Activated naive CD4-positive, alpha-beta T cell treated with anti-CD3 and anti-CD28 coated beads, Interleukin-2, amount 50 U/mL, for 72 hours (primary cell): Measurements from ENCODE around the gene RMI1. TPM values are rescaled to one million over a fixed set of nuclear protein-coding genes. Genes with fewer than 3 reads are reported as not detected.

Experiments
- ATAC-seq, 2 donors: fragments of 150-1000 bp; cut with Tn5 transposase; 2 replicates each; pipeline ENCODE4 v1.10.0; 2021; ENCODE audit warnings: mild to moderate bottlenecking in 2 of 2, moderate library complexity in 2 of 2
- DNase-seq, 2 donors: peaks; one replicate each; pipeline ENCODE4 v3.0.0; 2021 to 2022; ENCODE audit warnings: low spot score in 2 of 2
- H3K27ac Mint-ChIP-seq, 2 donors: one replicate each; pipeline ENCODE4 v1.8.0; 2022; ENCODE audit warnings: mild to moderate bottlenecking in 2 of 2, mixed read lengths in 2 of 2
- H3K36me3 Mint-ChIP-seq, 2 donors: one replicate each; pipeline ENCODE4 v1.8.0; 2022; ENCODE audit warnings: mixed read lengths in 2 of 2
- H3K9me3 Mint-ChIP-seq, 2 donors: one replicate each; pipeline ENCODE4 v1.8.0; 2022; ENCODE audit warnings: mixed read lengths in 2 of 2
- total RNA-seq, 2 donors: library from RNA; stranded (reverse); gene quantifications; one replicate each; pipeline ENCODE4 v1.2.3, GENCODE V29; 2022

Gene RMI1
- total RNA-seq, 2 donors from 2014 or later = 16.0 to 26.7 TPM

- no peaks in the 10 kb centered on the region for H3K9me3 Mint-ChIP-seq
- DNase-seq (no peak), ATAC-seq (no peak)
- H3K36me3 Mint-ChIP-seq = peaks cover under 1 to 3% of the 10 kb centered on the region in 2 donors
- H3K27ac Mint-ChIP-seq = peak overlapping the region in 1 of 2 donors; percentile 87
Measured at GRCh38 chr9:83962165-83962564, 18.4 kb upstream of the RMI1 start.

- H3K36me3 Mint-ChIP-seq = peaks cover 6 to 23% of the 10 kb centered on the region in 2 donors
- ATAC-seq = peak; percentile 5 to 8
- H3K27ac Mint-ChIP-seq = peak overlapping the region; percentile 55 to 75
- H3K9me3 Mint-ChIP-seq = no peaks in the 10 kb centered on the region
- no peak for DNase-seq
Measured at GRCh38 chr9:83964973-83965349, 15.6 kb upstream of the RMI1 start.

- peak; percentile 4 to 22 for ATAC-seq
- no peaks in the 10 kb centered on the region for H3K9me3 Mint-ChIP-seq
- H3K27ac Mint-ChIP-seq = peak overlapping the region; percentile 55 to 75
Measured at GRCh38 chr9:83965350-83966208, 15.0 kb upstream of the RMI1 start.

GRCh38 chr9:83966209-83966582, 14.4 kb upstream of the RMI1 start:
- H3K36me3 Mint-ChIP-seq = peaks cover 13 to 35% of the 10 kb centered on the region in 2 donors

More at GRCh38 chr9:83965350-83966208, 15.0 kb upstream of the RMI1 start:
- no peak for DNase-seq
- H3K36me3 Mint-ChIP-seq = peaks cover 11 to 29% of the 10 kb centered on the region in 2 donors

GRCh38 chr9:83967073-83967472, 13.5 kb upstream of the RMI1 start:
- no peak for ATAC-seq
- peak overlapping the region; percentile 18 to 59 for H3K27ac Mint-ChIP-seq
- no peaks in the 10 kb centered on the region for H3K9me3 Mint-ChIP-seq
- peaks cover 22 to 41% of the 10 kb centered on the region in 2 donors for H3K36me3 Mint-ChIP-seq
- DNase-seq = no peak

More at GRCh38 chr9:83966209-83966582, 14.4 kb upstream of the RMI1 start:
- ATAC-seq (peak in 1 of 2 donors; percentile 9), DNase-seq (no peak)
- Mint-ChIP-seq H3K27ac (peak overlapping the region; percentile 5 to 75), H3K9me3 (no peaks in the 10 kb centered on the region)

GRCh38 chr9:83969602-83970001, 11.0 kb upstream of the RMI1 start:
- no peak for DNase-seq

GRCh38 chr9:83971485-83971884, 9.1 kb upstream of the RMI1 start:
- DNase-seq (no peak), ATAC-seq (no peak)
- no peaks in the 10 kb centered on the region for H3K9me3 Mint-ChIP-seq
- H3K36me3 Mint-ChIP-seq = peaks cover 50 to 78% of the 10 kb centered on the region in 2 donors
- peak overlapping the region in 1 of 2 donors; percentile 73 for H3K27ac Mint-ChIP-seq

More at GRCh38 chr9:83969602-83970001, 11.0 kb upstream of the RMI1 start:
- no peak for ATAC-seq
- H3K9me3 Mint-ChIP-seq = no peaks in the 10 kb centered on the region
- peak overlapping the region in 1 of 2 donors; percentile 73 for H3K27ac Mint-ChIP-seq
- H3K36me3 Mint-ChIP-seq = peaks cover 32 to 59% of the 10 kb centered on the region in 2 donors

- DNase-seq (no peak), ATAC-seq (no peak)
- Mint-ChIP-seq H3K36me3 (peaks cover 54 to 82% of the 10 kb centered on the region in 2 donors), H3K9me3 (no peaks in the 10 kb centered on the region), H3K27ac (peak overlapping the region in 1 of 2 donors; percentile 62)
Measured at GRCh38 chr9:83972286-83972685, 8.3 kb upstream of the RMI1 start.

GRCh38 chr9:83975300-83975699, 5.3 kb upstream of the RMI1 start:
- Mint-ChIP-seq H3K9me3 (no peaks in the 10 kb centered on the region), H3K27ac (peak overlapping the region; percentile 20 to 96), H3K36me3 (peaks cover 64 to 90% of the 10 kb centered on the region in 2 donors)
- ATAC-seq = no peak
- no peak for DNase-seq

GRCh38 chr9:83976372-83976771, 4.2 kb upstream of the RMI1 start:
- Mint-ChIP-seq H3K36me3 (peaks cover 62 to 89% of the 10 kb centered on the region in 2 donors), H3K9me3 (no peaks in the 10 kb centered on the region), H3K27ac (peak overlapping the region in 1 of 2 donors; percentile 94)
- DNase-seq = no peak
- ATAC-seq = no peak

GRCh38 chr9:83977196-83977595, 3.4 kb upstream of the RMI1 start:
- peaks cover 58 to 87% of the 10 kb centered on the region in 2 donors for H3K36me3 Mint-ChIP-seq
- no peak for ATAC-seq
- H3K27ac Mint-ChIP-seq = peak overlapping the region; percentile 93 to 99
- no peak for DNase-seq
- H3K9me3 Mint-ChIP-seq = no peaks in the 10 kb centered on the region

GRCh38 chr9:83978992-83979811, 1.4 kb upstream of the RMI1 start:
- Mint-ChIP-seq H3K36me3 (peaks cover 61 to 84% of the 10 kb centered on the region in 2 donors), H3K9me3 (no peaks in the 10 kb centered on the region), H3K27ac (peak overlapping the region; percentile 93 to 99)
- peak; percentile 83 to 86 for DNase-seq
- peak; percentile 54 to 55 for ATAC-seq

GRCh38 chr9:83979812-83980394, 702 bp upstream of the RMI1 start, which contains the start of gene HNRNPK:
HNRNPK (minus strand) TSS chr9:83980215; CDS start chr9:83978252, 1,963 bp downstream.
- Mint-ChIP-seq H3K36me3 (peaks cover 54 to 77% of the 10 kb centered on the region in 2 donors), H3K9me3 (no peaks in the 10 kb centered on the region), H3K27ac (peak within 1 kb of the TSS; percentile 93 to 99)
- ATAC-seq = peak; percentile 85 to 86
- DNase-seq = peak; percentile 99

GRCh38 chr9:83981126-83981871, 694 bp downstream of the RMI1 start:
- H3K9me3 Mint-ChIP-seq = no peaks in the 10 kb centered on the region
- peaks cover 40 to 63% of the 10 kb centered on the region in 2 donors for H3K36me3 Mint-ChIP-seq
- no peak for ATAC-seq
- H3K27ac Mint-ChIP-seq = peak overlapping the region; percentile 93 to 96
- DNase-seq = no peak

- H3K9me3 Mint-ChIP-seq = no peaks in the 10 kb centered on the region
- H3K27ac Mint-ChIP-seq = no peak overlapping the region
- DNase-seq = no peak
- peaks cover 15 to 47% of the 10 kb centered on the region in 2 donors for H3K36me3 Mint-ChIP-seq
- ATAC-seq = no peak
Measured at GRCh38 chr9:83986195-83986594, 5.6 kb downstream of the RMI1 start.
